Karpas-422 (cell line): ENCODE results near the gene RASSF8. TPM values are rescaled to one million over a fixed set of nuclear protein-coding genes. Genes with fewer than 3 reads are reported as not detected.

Source experiments
- DNase-seq: peaks from one replicate; pipeline ENCODE4 v3.0.0-alpha.2; 2015
- H2AFZ ChIP-seq: fragments of 200-600 bp; sonication (generic); 2 replicates; pipeline ENCODE4 v1.6.1; 2014; ENCODE audit warnings: antibody characterized with exemption, low read length, mixed read lengths
- H3K27ac ChIP-seq: fragments of 200-600 bp; sonication (generic); 2 replicates; pipeline ENCODE4 v1.5.1; 2014; ENCODE audit warnings: mild to moderate bottlenecking, low read length, moderate library complexity
- H3K27me3 ChIP-seq: fragments of 200-600 bp; sonication (generic); 2 replicates; pipeline ENCODE4 v1.6.1; 2014; ENCODE audit warnings: low read length, mixed read lengths
- H3K36me3 ChIP-seq: fragments of 200-600 bp; sonication (generic); 2 replicates; pipeline ENCODE4 v1.6.1; 2014; ENCODE audit warnings: low read length, mixed read lengths; ENCODE audit not compliant: insufficient read depth
- H3K4me1 ChIP-seq: fragments of 200-600 bp; sonication (generic); 2 replicates; pipeline ENCODE4 v1.6.1; 2014; ENCODE audit warnings: mild to moderate bottlenecking, low read length, mixed read lengths
- H3K4me2 ChIP-seq: fragments of 200-600 bp; sonication (generic); 2 replicates; pipeline ENCODE4 v1.6.1; 2014; ENCODE audit warnings: low read length, low read depth, mild to moderate bottlenecking; ENCODE audit not compliant: poor library complexity, severe bottlenecking
- H3K4me3 ChIP-seq: fragments of 200-600 bp; sonication (generic); 2 replicates; pipeline ENCODE4 v1.5.1; 2014; ENCODE audit warnings: mild to moderate bottlenecking, antibody characterized with exemption, low read length, mixed read lengths
- H3K79me2 ChIP-seq: fragments of 200-600 bp; sonication (generic); 2 replicates; pipeline ENCODE4 v1.6.1; 2014; ENCODE audit warnings: mild to moderate bottlenecking, low read length, mixed read lengths
- H3K9ac ChIP-seq: fragments of 200-600 bp; sonication (generic); 2 replicates; pipeline ENCODE4 v1.6.0; 2014; ENCODE audit warnings: low read length
- H3K9me2 ChIP-seq: fragments of 200-600 bp; sonication (generic), shearing (Covaris generic); replicated peaks from 2 replicates; pipeline ENCODE4 v1.6.0; 2014; ENCODE audit warnings: mild to moderate bottlenecking, low read length, moderate library complexity; ENCODE audit not compliant: insufficient read depth
- H3K9me3 ChIP-seq: fragments of 300-700, 200-600 bp; sonication (generic); 2 replicates; pipeline ENCODE4 v1.6.1; 2014; ENCODE audit warnings: low read length, mixed read lengths
- H4K20me1 ChIP-seq: fragments of 200-600 bp; sonication (generic); 2 replicates; pipeline ENCODE4 v1.6.1; 2014; ENCODE audit warnings: mild to moderate bottlenecking, antibody characterized with exemption, low read length, low read depth; ENCODE audit not compliant: insufficient read depth
- total RNA-seq: library from RNA; depleted of rRNA; stranded (reverse); fragments of >200 nt; shearing (Covaris generic); gene quantifications from 2 replicates; pipeline ENCODE4 v1.2.3, GENCODE V29; 2014; ENCODE audit warnings: low replicate concordance

Gene RASSF8
- total RNA-seq, 1 experiment from 2014 or later = 0.45 TPM

DNA sequence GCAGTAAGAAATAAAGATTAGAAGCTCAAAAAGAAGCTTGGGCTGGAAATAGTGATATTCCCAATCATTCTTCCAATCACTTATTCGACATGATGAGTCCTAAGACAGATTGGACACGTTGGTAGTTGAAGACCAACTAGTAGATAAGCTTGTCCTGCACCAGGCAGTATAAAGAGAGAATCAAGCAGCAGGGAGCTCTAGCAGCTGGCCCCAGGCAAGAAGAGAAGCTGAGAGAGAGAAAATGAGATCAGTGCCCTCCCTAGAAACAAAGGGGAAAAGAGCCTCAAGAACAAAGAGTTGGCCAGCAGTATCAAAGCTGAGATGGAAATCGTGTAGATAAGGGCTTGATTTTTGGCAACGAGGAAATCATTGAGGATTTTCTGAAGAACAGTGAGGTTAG lies 20.6 kb downstream of the RASSF8 start:
- H3K4me3 ChIP-seq = no peak overlapping the region
- H3K79me2 ChIP-seq = no peaks in the 10 kb centered on the region
- H3K9me2 ChIP-seq = no peaks in the 10 kb centered on the region
- H2AFZ ChIP-seq = no peak overlapping the region
- no peaks in the 10 kb centered on the region for H3K4me1 ChIP-seq
- no peak for DNase-seq
- H3K9me3 ChIP-seq = no peaks in the 10 kb centered on the region
- H4K20me1 ChIP-seq = no peaks in the 10 kb centered on the region
- H3K27ac ChIP-seq = no peak overlapping the region
- H3K4me2 ChIP-seq = no peak overlapping the region
- no peaks in the 10 kb centered on the region for H3K36me3 ChIP-seq
- no peaks in the 10 kb centered on the region for H3K27me3 ChIP-seq
- no peak overlapping the region for H3K9ac ChIP-seq

DNA sequence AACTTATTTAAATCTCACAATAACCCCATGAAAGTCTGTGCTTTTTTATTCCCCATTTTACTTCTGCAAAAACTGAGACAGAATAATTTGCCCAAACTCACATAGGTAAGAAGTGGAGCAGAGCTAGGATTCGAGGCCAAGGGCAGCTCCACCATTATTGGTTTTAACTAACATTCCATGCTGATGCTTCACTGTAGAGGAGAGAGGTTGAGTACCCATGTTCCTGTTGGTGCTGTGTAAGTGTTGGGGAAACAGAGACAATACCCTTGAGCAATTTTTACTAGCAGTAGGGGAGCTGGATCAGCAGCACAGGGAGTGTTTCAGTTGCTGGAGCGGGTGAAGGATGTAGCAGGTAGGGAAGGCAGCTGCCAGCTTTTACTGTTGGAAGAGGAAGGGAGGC lies 21.1 kb downstream of the RASSF8 start:
- Histone ChIP-seq H3K4me3 (no peak overlapping the region), H3K9me2 (no peaks in the 10 kb centered on the region), H3K9me3 (no peaks in the 10 kb centered on the region), H3K4me1 (no peaks in the 10 kb centered on the region), H3K9ac (no peak overlapping the region), H2AFZ (no peak overlapping the region), H3K27me3 (no peaks in the 10 kb centered on the region), H3K27ac (no peak overlapping the region), H3K36me3 (no peaks in the 10 kb centered on the region), H3K79me2 (no peaks in the 10 kb centered on the region), H4K20me1 (no peaks in the 10 kb centered on the region), H3K4me2 (no peak overlapping the region)
- no peak for DNase-seq

DNA sequence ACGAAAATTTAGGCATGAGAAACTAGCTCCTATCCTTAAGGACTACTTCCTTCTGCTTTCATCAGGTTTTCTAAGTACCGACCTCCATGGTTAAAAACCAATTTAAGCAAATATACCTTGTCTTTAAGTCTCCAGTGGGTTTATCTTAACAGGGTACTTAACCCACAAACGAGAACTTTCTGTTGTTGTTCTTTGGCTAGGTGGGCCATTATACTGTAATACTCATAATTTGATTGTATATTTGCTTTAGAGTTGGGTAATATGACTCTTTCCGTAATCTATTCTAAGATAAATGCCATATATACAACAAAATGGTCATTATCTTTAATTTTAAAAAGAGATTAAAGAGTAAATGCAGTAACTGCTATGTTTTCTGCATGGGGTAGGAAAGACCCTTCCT lies 21.6 kb downstream of the RASSF8 start:
- H3K27me3 ChIP-seq = no peaks in the 10 kb centered on the region
- H3K27ac ChIP-seq = no peak overlapping the region
- DNase-seq = no peak
- H2AFZ ChIP-seq = no peak overlapping the region
- no peak overlapping the region for H3K9ac ChIP-seq
- no peaks in the 10 kb centered on the region for H4K20me1 ChIP-seq
- no peaks in the 10 kb centered on the region for H3K9me2 ChIP-seq
- no peaks in the 10 kb centered on the region for H3K4me1 ChIP-seq
- H3K79me2 ChIP-seq = no peaks in the 10 kb centered on the region
- H3K36me3 ChIP-seq = no peaks in the 10 kb centered on the region
- no peak overlapping the region for H3K4me3 ChIP-seq
- H3K4me2 ChIP-seq = no peak overlapping the region
- no peaks in the 10 kb centered on the region for H3K9me3 ChIP-seq

DNA sequence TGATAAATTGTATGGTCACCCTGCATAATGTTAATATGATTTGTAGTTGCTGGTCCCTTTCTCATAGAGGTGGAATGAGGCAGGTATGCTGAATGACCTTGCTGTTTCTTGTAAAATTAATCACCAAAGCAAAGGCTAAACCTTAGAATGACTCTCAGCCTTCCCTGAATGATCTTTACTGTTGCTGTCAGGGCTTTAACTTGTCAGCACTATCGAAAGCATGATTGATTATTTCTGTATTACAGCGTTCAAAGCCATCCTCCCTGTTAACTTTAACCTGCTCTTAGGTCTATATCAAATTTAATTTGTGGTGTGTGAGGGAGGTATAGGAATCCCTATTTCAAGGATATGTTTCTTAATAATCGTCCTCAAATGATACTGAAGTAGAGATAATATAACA lies 23.1 kb downstream of the RASSF8 start:
- no peak overlapping the region for H3K27ac ChIP-seq
- H3K9me2 ChIP-seq = no peaks in the 10 kb centered on the region
- H3K27me3 ChIP-seq = no peaks in the 10 kb centered on the region
- no peak for DNase-seq
- no peaks in the 10 kb centered on the region for H3K79me2 ChIP-seq
- no peak overlapping the region for H3K4me2 ChIP-seq
- H3K9me3 ChIP-seq = no peaks in the 10 kb centered on the region
- H3K36me3 ChIP-seq = no peaks in the 10 kb centered on the region
- H3K9ac ChIP-seq = no peak overlapping the region
- no peaks in the 10 kb centered on the region for H3K4me1 ChIP-seq
- H4K20me1 ChIP-seq = no peaks in the 10 kb centered on the region
- no peak overlapping the region for H2AFZ ChIP-seq
- H3K4me3 ChIP-seq = no peak overlapping the region

DNA sequence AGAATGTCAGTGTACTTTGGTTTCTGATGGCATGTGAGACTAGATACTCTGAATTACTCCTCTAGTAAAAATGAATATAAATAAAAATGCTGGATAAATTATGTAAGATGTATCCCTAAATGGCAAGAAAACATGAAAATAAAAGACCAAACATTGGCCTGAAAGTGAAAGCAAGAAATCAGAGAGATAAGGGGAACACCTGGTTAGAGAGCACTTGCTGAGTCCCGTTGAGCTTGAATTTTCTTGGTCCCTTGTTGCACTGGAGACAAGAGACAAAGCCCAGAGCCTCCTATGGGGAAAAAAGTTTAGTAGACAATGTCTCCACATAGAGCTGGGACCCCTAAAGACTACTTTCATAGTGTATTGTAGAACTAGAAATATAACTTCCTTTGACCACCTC lies 23.9 kb downstream of the RASSF8 start:
- no peak overlapping the region for H3K9ac ChIP-seq
- no peaks in the 10 kb centered on the region for H3K27me3 ChIP-seq
- no peaks in the 10 kb centered on the region for H3K9me3 ChIP-seq
- no peak overlapping the region for H3K4me3 ChIP-seq
- no peaks in the 10 kb centered on the region for H3K79me2 ChIP-seq
- no peak overlapping the region for H3K27ac ChIP-seq
- H3K36me3 ChIP-seq = no peaks in the 10 kb centered on the region
- H4K20me1 ChIP-seq = no peaks in the 10 kb centered on the region
- H3K9me2 ChIP-seq = no peaks in the 10 kb centered on the region
- no peaks in the 10 kb centered on the region for H3K4me1 ChIP-seq
- no peak for DNase-seq
- no peak overlapping the region for H3K4me2 ChIP-seq
- H2AFZ ChIP-seq = no peak overlapping the region

DNA sequence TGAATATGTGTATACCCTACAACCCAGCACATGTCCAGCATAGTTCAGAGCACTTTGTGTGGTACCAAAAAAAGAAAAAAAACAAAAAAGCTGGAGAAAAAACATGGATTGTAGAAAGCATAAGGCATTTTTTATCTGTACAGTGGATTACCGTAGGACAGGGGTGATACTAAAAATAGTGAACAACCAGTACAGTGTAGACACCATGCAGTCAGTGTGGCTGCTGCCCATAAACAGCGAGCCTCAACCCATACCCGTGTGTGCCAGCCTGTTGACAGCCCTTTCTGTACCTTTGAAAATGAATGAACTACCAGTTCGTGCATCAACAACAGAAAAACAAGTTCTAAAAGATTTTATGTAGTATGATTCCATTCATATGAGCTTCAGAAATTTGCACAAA lies 25.1 kb downstream of the RASSF8 start:
- no peaks in the 10 kb centered on the region for H3K9me2 ChIP-seq
- no peaks in the 10 kb centered on the region for H3K79me2 ChIP-seq
- no peak overlapping the region for H3K9ac ChIP-seq
- H3K36me3 ChIP-seq = no peaks in the 10 kb centered on the region
- no peak overlapping the region for H3K4me3 ChIP-seq
- H4K20me1 ChIP-seq = no peaks in the 10 kb centered on the region
- H3K27me3 ChIP-seq = no peaks in the 10 kb centered on the region
- H3K9me3 ChIP-seq = no peaks in the 10 kb centered on the region
- H3K27ac ChIP-seq = no peak overlapping the region
- no peak for DNase-seq
- no peak overlapping the region for H2AFZ ChIP-seq
- no peaks in the 10 kb centered on the region for H3K4me1 ChIP-seq
- H3K4me2 ChIP-seq = no peak overlapping the region

DNA sequence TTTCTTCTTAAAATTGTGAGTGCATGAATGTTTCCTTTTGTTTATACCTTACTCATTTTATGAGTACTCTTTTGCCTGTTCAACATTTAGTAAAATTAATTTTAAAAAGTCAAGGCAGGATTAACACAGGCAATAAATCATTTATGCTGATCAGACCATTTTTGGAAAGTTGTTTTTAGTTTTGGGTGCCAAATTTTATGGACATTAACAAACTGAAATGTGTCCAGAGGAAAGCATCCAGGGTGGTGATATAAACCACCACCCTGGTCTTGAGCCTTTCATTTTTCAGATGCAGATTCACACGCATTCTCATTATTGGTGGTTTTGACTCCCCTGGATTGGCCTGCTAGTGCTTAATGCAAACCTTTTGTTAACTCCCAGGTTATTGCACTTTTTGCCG lies 26.3 kb downstream of the RASSF8 start:
- no peak overlapping the region for H3K4me3 ChIP-seq
- H3K27ac ChIP-seq = no peak overlapping the region
- no peaks in the 10 kb centered on the region for H3K4me1 ChIP-seq
- no peaks in the 10 kb centered on the region for H4K20me1 ChIP-seq
- no peaks in the 10 kb centered on the region for H3K27me3 ChIP-seq
- H3K9me3 ChIP-seq = no peaks in the 10 kb centered on the region
- no peak overlapping the region for H3K4me2 ChIP-seq
- no peak for DNase-seq
- H3K79me2 ChIP-seq = no peaks in the 10 kb centered on the region
- H2AFZ ChIP-seq = no peak overlapping the region
- no peaks in the 10 kb centered on the region for H3K9me2 ChIP-seq
- no peak overlapping the region for H3K9ac ChIP-seq
- no peaks in the 10 kb centered on the region for H3K36me3 ChIP-seq

DNA sequence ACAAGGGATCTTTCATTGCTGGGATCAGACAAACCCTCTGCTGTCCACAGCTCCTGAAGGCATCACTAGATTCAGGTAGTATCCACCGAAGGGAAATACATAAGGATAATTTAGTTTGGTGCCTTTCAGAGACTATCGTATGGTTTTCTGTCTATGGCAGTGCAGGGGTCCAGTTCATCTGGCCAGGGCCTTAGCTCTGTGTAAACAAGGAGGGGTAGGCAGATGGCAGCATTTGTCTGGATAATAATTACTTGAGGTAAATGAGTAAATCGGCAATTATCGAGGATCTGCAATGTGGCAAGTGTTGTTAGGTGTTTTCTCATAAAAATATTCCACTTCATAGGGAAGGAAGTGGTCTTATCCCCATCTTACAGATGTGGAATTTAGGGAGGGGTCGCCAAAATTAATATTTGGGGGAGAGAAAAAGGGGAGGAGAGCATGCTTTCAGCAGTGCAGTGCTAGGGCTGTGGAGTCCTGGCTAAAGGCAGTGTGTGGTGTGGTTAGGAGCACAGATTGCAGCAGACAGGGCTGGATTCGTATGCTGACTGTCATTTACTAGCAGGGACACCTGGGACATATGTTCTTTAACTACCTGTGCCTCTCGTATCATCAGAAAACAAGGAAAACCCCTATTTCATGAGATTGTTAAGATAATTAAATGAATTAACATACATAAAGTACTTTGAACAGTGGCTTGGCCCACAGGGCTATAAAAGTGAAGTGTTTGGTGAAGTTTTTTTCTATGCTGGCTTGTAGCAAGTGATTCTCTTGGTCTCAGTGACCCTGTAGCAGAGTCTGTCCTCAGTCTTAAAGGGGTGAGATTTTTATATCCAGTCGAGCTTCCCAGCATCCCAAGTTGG lies 27.1 kb downstream of the RASSF8 start:
- Histone ChIP-seq H2AFZ (no peak overlapping the region), H3K9me2 (no peaks in the 10 kb centered on the region), H3K27ac (no peak overlapping the region), H3K27me3 (no peaks in the 10 kb centered on the region), H3K4me3 (no peak overlapping the region), H3K9me3 (no peaks in the 10 kb centered on the region), H3K4me1 (no peaks in the 10 kb centered on the region), H3K4me2 (no peak overlapping the region), H3K79me2 (no peaks in the 10 kb centered on the region), H3K9ac (no peak overlapping the region), H3K36me3 (no peaks in the 10 kb centered on the region), H4K20me1 (no peaks in the 10 kb centered on the region)
- no peak for DNase-seq
